IPS-20b (cell line): Measurements from ENCODE around the gene DDX56.

ENCODE experiments used
- H3K27ac ChIP-seq: one replicate; pipeline ENCODE4 v1.5.1; 2013; ENCODE audit warnings: low read length
- H3K27me3 ChIP-seq: 2 replicates; pipeline ENCODE4 v1.6.1; 2013; ENCODE audit warnings: mild to moderate bottlenecking, low read length, inconsistent platforms; ENCODE audit not compliant: insufficient read depth
- H3K36me3 ChIP-seq: 2 replicates; pipeline ENCODE4 v1.6.1; 2013; ENCODE audit warnings: low read depth, mild to moderate bottlenecking, inconsistent platforms, low read length, moderate library complexity; ENCODE audit not compliant: insufficient read depth
- H3K4me1 ChIP-seq: 2 replicates; pipeline ENCODE4 v1.6.1; 2013; ENCODE audit warnings: mild to moderate bottlenecking, control low read depth, inconsistent platforms, low read length, moderate library complexity; ENCODE audit not compliant: insufficient read depth
- H3K4me3 ChIP-seq: 2 replicates; pipeline ENCODE4 v1.5.1; 2013; ENCODE audit warnings: mild to moderate bottlenecking, low read length, inconsistent platforms
- H3K9ac ChIP-seq: 2 replicates; pipeline ENCODE4 v1.6.1; 2013; ENCODE audit warnings: low read depth, mild to moderate bottlenecking, inconsistent platforms, low read length, moderate library complexity
- H3K9me3 ChIP-seq: 2 replicates; pipeline ENCODE4 v1.6.1; 2013; ENCODE audit warnings: mild to moderate bottlenecking, low read depth, low read length, inconsistent platforms; ENCODE audit not compliant: insufficient read depth

The DDX56 gene

DNA sequence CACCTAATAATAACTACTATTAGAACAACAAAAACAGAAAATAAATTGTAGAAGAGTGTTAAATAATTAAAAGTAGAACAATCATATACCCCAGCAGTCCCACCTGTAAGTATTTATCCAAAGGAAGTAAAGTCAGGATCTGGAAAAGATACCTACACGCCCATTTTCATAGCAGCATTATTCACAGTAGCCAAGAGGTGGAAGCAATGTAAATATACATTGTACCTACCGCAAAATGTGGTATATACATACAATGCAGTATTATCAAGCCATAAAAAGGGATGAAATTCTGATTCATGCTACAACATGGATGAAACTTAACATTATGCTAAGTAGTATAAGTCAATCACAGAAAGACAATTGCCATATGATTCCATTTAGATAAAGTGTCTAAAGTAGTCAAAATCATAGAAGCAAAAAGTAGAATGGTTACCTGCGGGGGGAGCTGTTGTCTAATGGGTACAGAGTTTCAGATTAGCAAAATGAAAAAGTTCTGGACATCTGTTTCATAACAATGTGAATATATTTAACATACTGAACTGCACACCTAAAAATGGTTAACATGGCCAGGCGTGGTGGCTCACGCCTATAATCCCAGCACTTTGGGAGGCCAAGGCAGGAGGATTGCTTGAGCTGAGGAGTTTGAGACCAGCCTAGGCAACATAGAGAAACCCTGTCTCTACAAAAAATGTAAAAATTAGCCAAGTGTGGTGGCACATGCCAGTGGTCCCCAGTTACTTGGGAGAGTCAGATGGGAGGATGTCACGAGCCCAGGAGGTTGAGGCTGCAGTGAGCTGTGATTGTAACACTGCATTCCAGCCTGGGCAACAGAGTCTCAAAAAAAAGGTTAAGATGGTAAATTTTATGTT is 14.4 kb upstream of the DDX56 start:
- Histone ChIP-seq H3K27me3 (no peaks in the 10 kb centered on the region), H3K4me1 (no peaks in the 10 kb centered on the region), H3K27ac (no peak overlapping the region), H3K4me3 (no peak overlapping the region), H3K9me3 (no peaks in the 10 kb centered on the region), H3K9ac (no peak overlapping the region), H3K36me3 (no peaks in the 10 kb centered on the region)

DNA sequence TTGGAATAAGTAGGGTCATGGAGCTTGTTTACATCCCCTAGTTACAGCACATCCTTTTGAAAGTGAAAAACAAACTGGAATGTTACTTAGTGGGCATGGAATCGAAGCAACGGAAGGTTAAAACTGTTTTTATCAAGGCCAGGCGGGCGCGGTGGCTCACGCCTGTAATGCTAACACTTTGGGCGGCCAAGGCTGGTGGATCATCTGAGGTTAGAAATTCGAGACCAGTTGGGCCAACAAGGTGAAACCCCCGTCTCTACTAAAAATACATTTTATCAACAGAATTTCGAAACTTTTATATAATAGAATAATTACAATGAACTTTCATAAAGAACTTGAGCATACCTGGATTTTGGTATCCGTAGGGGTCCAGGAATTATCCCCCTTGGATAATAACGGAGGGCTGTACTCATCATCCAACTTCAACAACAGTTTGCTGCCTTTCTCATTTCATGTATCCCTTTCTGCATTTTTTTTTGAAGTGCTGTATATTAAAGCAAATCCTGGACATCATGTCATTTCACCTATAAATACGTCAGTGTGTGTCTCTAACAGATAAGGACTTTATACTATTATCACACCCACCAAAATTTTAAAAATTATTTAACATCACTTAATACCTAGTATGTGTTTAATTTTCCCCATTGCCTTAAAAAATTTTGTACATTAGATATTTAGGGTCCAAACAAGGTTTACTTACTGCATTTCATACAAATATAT is 9.6 kb upstream of the DDX56 start:
- Histone ChIP-seq H3K9me3 (no peaks in the 10 kb centered on the region), H3K4me3 (peak overlapping the region; percentile 91; the same call in 1 of the 2 replicates), H3K27me3 (no peaks in the 10 kb centered on the region), H3K36me3 (peaks cover 25% of the 10 kb centered on the region), H3K4me1 (peaks cover 6% of the 10 kb centered on the region; the same call in 1 of the 2 replicates), H3K27ac (no peak overlapping the region), H3K9ac (peak overlapping the region; percentile 89; the same call in 1 of the 2 replicates)

GRCh38 chr7:44581879-44582603 is 8.3 kb upstream of the DDX56 start, which contains the start of gene TMED4:
TSS of gene TMED4 (minus strand) at chr7:44582231. CDS start at chr7:44582206, 25 bp downstream.
- Histone ChIP-seq H3K4me3 (peak within 1 kb of the TSS; percentile 91), H3K9me3 (no peaks in the 10 kb centered on the region)

DNA sequence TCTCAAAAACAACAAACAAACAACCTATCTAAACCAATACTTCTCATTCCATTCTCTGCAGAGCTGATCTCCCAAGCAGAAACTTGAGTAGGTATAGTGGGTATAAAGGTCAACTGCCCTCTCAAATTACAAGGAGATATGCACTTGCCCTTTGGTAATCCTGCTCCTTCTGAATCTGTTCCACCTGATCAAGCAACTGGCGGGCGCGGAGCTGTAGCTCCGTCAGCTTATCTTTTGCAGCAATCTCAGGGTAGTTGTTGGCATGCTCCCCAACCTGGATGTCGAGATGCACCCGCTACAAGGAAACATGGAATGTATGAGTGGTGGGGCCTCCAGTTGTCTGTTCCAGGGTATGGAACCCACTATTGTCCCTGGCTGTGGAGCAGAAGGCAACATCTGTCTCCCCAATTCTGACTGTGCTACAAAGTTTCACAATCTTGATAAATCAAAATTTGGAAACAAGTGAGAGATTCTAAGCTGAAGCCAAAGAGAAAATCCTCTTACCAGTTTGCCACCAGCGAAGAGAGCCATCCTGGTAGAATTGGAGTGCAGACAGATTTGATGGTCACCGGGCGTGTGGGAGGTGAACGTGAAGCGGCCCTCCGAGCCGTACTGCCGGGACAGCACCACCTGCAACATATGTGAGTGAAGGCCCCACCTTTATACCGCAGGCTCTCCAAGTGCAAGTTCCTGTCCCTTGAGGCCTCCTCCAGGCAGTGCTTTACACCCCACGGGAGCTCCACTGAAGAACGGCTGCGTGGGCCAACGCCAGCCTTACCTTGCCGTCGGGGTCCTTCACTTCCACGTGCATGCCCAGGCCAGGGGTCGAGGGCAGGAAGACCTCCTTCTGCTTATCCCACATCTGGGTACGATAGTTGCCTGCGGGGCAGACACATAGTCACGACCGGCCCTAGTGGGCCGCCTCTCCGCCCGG is 7.5 kb upstream of the DDX56 start:
- H3K9ac ChIP-seq = peak overlapping the region; percentile 90
- H3K27me3 ChIP-seq = no peaks in the 10 kb centered on the region
- peak overlapping the region; percentile 39 for H3K27ac ChIP-seq

More at GRCh38 chr7:44581879-44582603, 8.3 kb upstream of the DDX56 start, which contains the start of gene TMED4:
- H3K9ac ChIP-seq = peak within 1 kb of the TSS; percentile 90
- peak within 1 kb of the TSS; percentile 63 for H3K27ac ChIP-seq
- H3K27me3 ChIP-seq = no peaks in the 10 kb centered on the region
- peaks cover 6% of the 10 kb centered on the region; the same call in 1 of the 2 replicates for H3K4me1 ChIP-seq
- H3K36me3 ChIP-seq = peaks cover 31% of the 10 kb centered on the region

GRCh38 chr7:44576228-44576627 is 2.5 kb upstream of the DDX56 start:
- Histone ChIP-seq H3K4me3 (no peak overlapping the region), H3K4me1 (peaks cover 7% of the 10 kb centered on the region), H3K27ac (no peak overlapping the region), H3K36me3 (peaks cover 63% of the 10 kb centered on the region), H3K9me3 (no peaks in the 10 kb centered on the region), H3K9ac (no peak overlapping the region), H3K27me3 (no peaks in the 10 kb centered on the region)

More for the DNA sequence above, 7.5 kb upstream of the DDX56 start:
- no peaks in the 10 kb centered on the region for H3K9me3 ChIP-seq
- H3K4me1 ChIP-seq = peaks cover 6% of the 10 kb centered on the region; the same call in 1 of the 2 replicates
- H3K36me3 ChIP-seq = peaks cover 34% of the 10 kb centered on the region
- peak overlapping the region; percentile 91 for H3K4me3 ChIP-seq

GRCh38 chr7:44575054-44575453 is 1.3 kb upstream of the DDX56 start:
- H3K4me3 ChIP-seq = peak overlapping the region; percentile 92
- peaks cover 3% of the 10 kb centered on the region; the same call in 1 of the 2 replicates for H3K4me1 ChIP-seq
- H3K27ac ChIP-seq = no peak overlapping the region
- H3K9me3 ChIP-seq = no peaks in the 10 kb centered on the region
- H3K36me3 ChIP-seq = peaks cover 66% of the 10 kb centered on the region
- H3K27me3 ChIP-seq = no peaks in the 10 kb centered on the region
- H3K9ac ChIP-seq = peak overlapping the region; percentile 92; the same call in 1 of the 2 replicates

DNA sequence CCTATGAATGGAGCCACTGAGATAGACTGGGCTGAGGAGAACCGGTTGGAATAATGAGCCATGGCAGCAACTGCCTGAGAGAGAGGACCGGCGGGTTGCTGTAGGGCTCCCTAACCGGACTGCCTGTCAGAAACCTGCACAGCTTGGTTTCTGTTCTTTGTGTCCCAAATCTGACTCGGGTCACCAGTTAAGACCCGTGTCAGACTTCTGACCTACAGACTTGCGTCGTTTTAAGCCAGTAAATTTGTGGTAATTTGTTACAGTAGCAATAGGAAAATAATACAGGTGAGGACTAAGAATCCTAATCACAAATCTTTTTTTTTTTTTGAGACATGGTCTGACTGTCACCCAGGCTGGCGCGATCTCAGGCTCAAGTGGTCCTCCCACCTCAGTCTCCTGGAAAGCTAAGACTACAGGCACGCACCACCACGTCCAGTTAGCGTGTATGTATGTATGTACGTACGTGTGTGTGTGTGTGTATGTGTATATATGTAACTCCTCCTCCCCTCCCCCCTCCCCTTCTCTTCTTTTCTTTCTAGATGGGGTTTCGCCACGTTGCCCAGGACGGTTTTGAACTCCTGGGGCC is 672 bp upstream of the DDX56 start:
- Histone ChIP-seq H3K27ac (peak overlapping the region; percentile 70), H3K9ac (peak overlapping the region; percentile 92), H3K4me3 (peak overlapping the region; percentile 92), H3K9me3 (no peaks in the 10 kb centered on the region), H3K36me3 (peaks cover 66% of the 10 kb centered on the region), H3K4me1 (peaks cover 3% of the 10 kb centered on the region; the same call in 1 of the 2 replicates), H3K27me3 (no peaks in the 10 kb centered on the region)

DNA sequence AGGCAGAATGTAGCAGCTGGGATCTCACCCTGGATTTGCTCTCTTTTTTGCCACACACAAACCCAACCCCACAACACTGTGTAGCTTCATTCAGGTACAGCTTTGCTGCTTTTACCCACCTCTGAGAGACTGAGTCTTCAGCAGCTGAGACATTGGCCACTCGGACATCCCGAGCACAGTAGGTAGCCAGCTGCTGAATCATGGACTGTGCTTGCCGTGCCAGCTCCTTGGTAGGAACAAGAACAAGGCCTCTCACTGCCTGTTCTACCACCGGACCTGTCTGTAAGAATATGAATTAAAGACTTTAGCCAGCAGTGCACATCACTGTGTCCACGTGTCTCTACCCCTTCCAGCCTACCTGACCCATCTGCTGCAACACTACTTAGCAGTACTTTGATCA is 937 bp downstream of the DDX56 start:
- H3K9me3 ChIP-seq = no peaks in the 10 kb centered on the region
- peaks cover 68% of the 10 kb centered on the region for H3K36me3 ChIP-seq
- peak overlapping the region; percentile 92 for H3K4me3 ChIP-seq
- peaks cover 3% of the 10 kb centered on the region; the same call in 1 of the 2 replicates for H3K4me1 ChIP-seq
- peak overlapping the region; percentile 92 for H3K9ac ChIP-seq
- H3K27ac ChIP-seq = peak overlapping the region; percentile 70
- H3K27me3 ChIP-seq = no peaks in the 10 kb centered on the region

- Histone ChIP-seq H3K27me3 (no peaks in the 10 kb centered on the region), H3K27ac (no peak overlapping the region), H3K4me1 (peaks cover 2% of the 10 kb centered on the region; the same call in 1 of the 2 replicates), H3K36me3 (peaks cover 80% of the 10 kb centered on the region), H3K9me3 (no peaks in the 10 kb centered on the region), H3K9ac (no peak overlapping the region), H3K4me3 (no peak overlapping the region)
These were observed 3.7 kb downstream of the DDX56 start for GRCh38 chr7:44569959-44570358.

GRCh38 chr7:44568771-44569560 is 4.7 kb downstream of the DDX56 start:
- H3K27ac ChIP-seq = no peak overlapping the region
- H3K9ac ChIP-seq = no peak overlapping the region
- peaks cover 87% of the 10 kb centered on the region for H3K36me3 ChIP-seq
- no peaks in the 10 kb centered on the region for H3K9me3 ChIP-seq
- H3K27me3 ChIP-seq = no peaks in the 10 kb centered on the region
- H3K4me3 ChIP-seq = no peak overlapping the region
- H3K4me1 ChIP-seq = no peaks in the 10 kb centered on the region
